Measurements from ENCODE around the gene IRF7. TPM values are rescaled to one million over a fixed set of nuclear protein-coding genes. Genes with fewer than 3 reads are reported as not detected.

IRF7 gene
- polyA plus RNA-seq (2013, experiment 1 of 2): 6.0 TPM
- polyA plus RNA-seq (2013, experiment 2 of 2): 4.6 TPM

GRCh38 chr11:615504-616319, at the start of gene IRF7:
TSS of gene IRF7 (minus strand) at chr11:615950. CDS start at chr11:615364, 586 bp downstream.
- no peaks in the 10 kb centered on the region for H3K27me3 ChIP-seq (ENCODE audit: insufficient read depth, low read length)
- peak within 1 kb of the TSS; percentile 84 for H3K27ac ChIP-seq (ENCODE audit: low read depth, low read length)
- peaks cover 34% of the 10 kb centered on the region for H3K36me3 ChIP-seq (ENCODE audit: insufficient read depth, low read length)
- peaks cover 2% of the 10 kb centered on the region; the same call in 1 of the 2 replicates for H3K4me1 ChIP-seq (ENCODE audit: insufficient read depth, low read length)
- no peaks in the 10 kb centered on the region for H3K9me3 ChIP-seq (ENCODE audit: insufficient read depth, low read depth, low read length)
- WGBS: 10% methylated on average over 66 of the region's 66 CpGs
- peak within 1 kb of the TSS; percentile 70 for H3K4me3 ChIP-seq (ENCODE audit: low read length)
- peak within 1 kb of the TSS; percentile 79 for H3K9ac ChIP-seq (ENCODE audit: low read depth, low read length)

DNA sequence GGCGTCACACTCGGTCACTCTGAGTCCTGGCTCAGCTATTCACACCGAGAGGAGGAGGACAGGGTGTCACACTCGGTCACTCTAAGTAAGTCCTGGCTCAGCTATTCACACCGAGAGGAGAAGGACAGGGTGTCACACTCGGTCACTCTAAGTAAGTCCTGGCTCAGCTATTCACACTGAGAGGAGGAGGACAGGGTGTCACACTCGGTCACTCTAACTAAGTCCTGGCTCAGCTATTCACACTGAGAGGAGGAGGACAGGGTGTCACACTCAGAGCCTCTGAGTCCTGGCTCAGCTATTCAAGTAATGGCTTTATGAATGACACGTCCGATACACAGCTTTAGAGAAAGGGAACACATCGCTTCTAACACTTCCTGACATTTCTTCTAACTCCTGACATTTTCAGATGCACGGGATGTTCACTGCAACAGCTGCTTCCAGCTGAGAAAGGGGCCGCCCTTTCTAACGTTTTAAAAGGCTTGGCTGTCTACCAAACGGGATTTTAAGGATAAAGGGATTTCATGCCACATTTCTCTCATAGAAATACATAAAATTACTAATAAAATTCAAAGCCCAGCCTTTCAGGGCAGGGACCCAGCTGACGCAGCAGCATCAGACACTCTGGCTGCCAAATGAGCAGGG, 49.4 kb upstream of the IRF7 start:
- Histone ChIP-seq H3K4me1 (ENCODE audit: insufficient read depth, low read length) (no peaks in the 10 kb centered on the region), H3K36me3 (ENCODE audit: insufficient read depth, low read length) (peaks cover 34% of the 10 kb centered on the region), H3K27ac (ENCODE audit: low read depth, low read length) (no peak overlapping the region), H3K9ac (ENCODE audit: low read depth, low read length) (no peak overlapping the region), H3K27me3 (ENCODE audit: insufficient read depth, low read length) (no peaks in the 10 kb centered on the region), H3K4me3 (ENCODE audit: low read length) (no peak overlapping the region), H3K9me3 (ENCODE audit: insufficient read depth, low read depth, low read length) (no peaks in the 10 kb centered on the region)
- WGBS: 97% methylated on average over 14 of the region's 15 CpGs

GRCh38 chr11:662689-663274, 47.0 kb upstream of the IRF7 start:
- H3K36me3 ChIP-seq (ENCODE audit: insufficient read depth, low read length): peaks cover 39% of the 10 kb centered on the region
- WGBS: 87% methylated on average over 15 of the region's 15 CpGs

GRCh38 chr11:660681-661444, 45.1 kb upstream of the IRF7 start:
- no peaks in the 10 kb centered on the region for H3K9me3 ChIP-seq (ENCODE audit: insufficient read depth, low read depth, low read length)
- no peak overlapping the region for H3K9ac ChIP-seq (ENCODE audit: low read depth, low read length)
- no peak overlapping the region for H3K4me3 ChIP-seq (ENCODE audit: low read length)
- no peaks in the 10 kb centered on the region for H3K27me3 ChIP-seq (ENCODE audit: insufficient read depth, low read length)
- no peaks in the 10 kb centered on the region for H3K4me1 ChIP-seq (ENCODE audit: insufficient read depth, low read length)
- no peak overlapping the region for H3K27ac ChIP-seq (ENCODE audit: low read depth, low read length)
- peaks cover 32% of the 10 kb centered on the region for H3K36me3 ChIP-seq (ENCODE audit: insufficient read depth, low read length)
- 93% methylated on average over 19 of the region's 19 CpGs for WGBS

More at GRCh38 chr11:662689-663274, 47.0 kb upstream of the IRF7 start:
- Histone ChIP-seq H3K9ac (ENCODE audit: low read depth, low read length) (no peak overlapping the region), H3K9me3 (ENCODE audit: insufficient read depth, low read depth, low read length) (no peaks in the 10 kb centered on the region), H3K27ac (ENCODE audit: low read depth, low read length) (no peak overlapping the region), H3K27me3 (ENCODE audit: insufficient read depth, low read length) (no peaks in the 10 kb centered on the region), H3K4me1 (ENCODE audit: insufficient read depth, low read length) (no peaks in the 10 kb centered on the region), H3K4me3 (ENCODE audit: low read length) (no peak overlapping the region)

GRCh38 chr11:660281-660680, 44.5 kb upstream of the IRF7 start:
- Histone ChIP-seq H3K9me3 (ENCODE audit: insufficient read depth, low read depth, low read length) (no peaks in the 10 kb centered on the region), H3K9ac (ENCODE audit: low read depth, low read length) (no peak overlapping the region), H3K27ac (ENCODE audit: low read depth, low read length) (no peak overlapping the region), H3K27me3 (ENCODE audit: insufficient read depth, low read length) (no peaks in the 10 kb centered on the region), H3K4me1 (ENCODE audit: insufficient read depth, low read length) (no peaks in the 10 kb centered on the region), H3K4me3 (ENCODE audit: low read length) (no peak overlapping the region), H3K36me3 (ENCODE audit: insufficient read depth, low read length) (peaks cover 27% of the 10 kb centered on the region)
- WGBS: 95% methylated on average over 19 of the region's 19 CpGs

GRCh38 chr11:659532-660085, 43.9 kb upstream of the IRF7 start:
- Histone ChIP-seq H3K27me3 (ENCODE audit: insufficient read depth, low read length) (no peaks in the 10 kb centered on the region), H3K36me3 (ENCODE audit: insufficient read depth, low read length) (peaks cover 27% of the 10 kb centered on the region), H3K9ac (ENCODE audit: low read depth, low read length) (peak overlapping the region; percentile 14; the same call in 1 of the 2 replicates), H3K4me1 (ENCODE audit: insufficient read depth, low read length) (no peaks in the 10 kb centered on the region), H3K27ac (ENCODE audit: low read depth, low read length) (no peak overlapping the region), H3K4me3 (ENCODE audit: low read length) (no peak overlapping the region), H3K9me3 (ENCODE audit: insufficient read depth, low read depth, low read length) (no peaks in the 10 kb centered on the region)
- WGBS: 92% methylated on average over 16 of the region's 16 CpGs

- no peaks in the 10 kb centered on the region for H3K27me3 ChIP-seq (ENCODE audit: insufficient read depth, low read length)
- H3K4me1 ChIP-seq (ENCODE audit: insufficient read depth, low read length): no peaks in the 10 kb centered on the region
- no peak overlapping the region for H3K9ac ChIP-seq (ENCODE audit: low read depth, low read length)
- no peaks in the 10 kb centered on the region for H3K9me3 ChIP-seq (ENCODE audit: insufficient read depth, low read depth, low read length)
- WGBS: 90% methylated on average over 14 of the region's 14 CpGs
- H3K27ac ChIP-seq (ENCODE audit: low read depth, low read length): no peak overlapping the region
- no peak overlapping the region for H3K4me3 ChIP-seq (ENCODE audit: low read length)
- peaks cover 26% of the 10 kb centered on the region for H3K36me3 ChIP-seq (ENCODE audit: insufficient read depth, low read length)
Observed at GRCh38 chr11:657691-658126, 42.0 kb upstream of the IRF7 start.

DNA sequence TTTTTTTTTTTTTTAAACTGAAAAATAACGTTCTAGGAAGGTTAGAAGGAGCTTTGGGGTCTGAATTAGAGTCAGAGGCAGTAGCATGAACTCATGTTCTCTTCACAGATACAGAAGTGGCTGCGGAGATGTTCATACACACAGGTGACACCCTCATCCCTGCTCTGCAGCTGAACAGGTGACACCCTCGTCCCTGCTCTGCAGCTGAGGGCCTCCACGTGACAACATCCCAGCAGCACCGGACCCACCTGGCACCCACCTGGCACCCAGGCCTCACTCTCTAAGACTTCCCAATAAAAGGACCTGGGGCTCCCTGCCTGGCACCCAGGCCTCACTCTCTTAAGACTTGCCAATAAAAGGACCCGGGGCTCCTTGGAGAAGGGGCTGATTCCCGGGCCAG, 41.1 kb upstream of the IRF7 start:
- Histone ChIP-seq H3K36me3 (ENCODE audit: insufficient read depth, low read length) (peaks cover 27% of the 10 kb centered on the region), H3K4me3 (ENCODE audit: low read length) (no peak overlapping the region), H3K27ac (ENCODE audit: low read depth, low read length) (no peak overlapping the region), H3K9me3 (ENCODE audit: insufficient read depth, low read depth, low read length) (no peaks in the 10 kb centered on the region), H3K4me1 (ENCODE audit: insufficient read depth, low read length) (no peaks in the 10 kb centered on the region), H3K27me3 (ENCODE audit: insufficient read depth, low read length) (no peaks in the 10 kb centered on the region), H3K9ac (ENCODE audit: low read depth, low read length) (no peak overlapping the region)
- 94% methylated on average over 7 of the region's 7 CpGs for WGBS

DNA sequence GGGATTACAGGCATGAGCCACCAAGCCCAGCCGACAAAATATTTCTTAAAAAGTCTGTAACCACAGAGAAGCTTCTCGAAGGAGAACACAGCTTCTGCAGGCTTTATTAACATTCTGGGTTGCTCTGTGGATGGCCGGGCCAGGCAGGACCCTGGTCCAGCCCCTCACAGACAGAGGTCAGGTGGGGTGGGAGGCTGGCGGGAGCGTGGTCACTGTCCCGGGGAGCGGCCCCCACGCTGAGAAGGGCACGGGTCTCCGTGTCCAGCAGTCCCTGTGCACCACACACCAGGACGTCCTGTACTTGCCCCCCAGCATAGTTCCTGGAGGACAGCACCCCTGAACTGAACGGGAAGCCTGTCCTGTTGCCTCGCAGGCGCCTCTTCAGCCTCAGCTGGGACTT, 40.7 kb upstream of the IRF7 start:
- H3K36me3 ChIP-seq (ENCODE audit: insufficient read depth, low read length): peaks cover 27% of the 10 kb centered on the region

DNA sequence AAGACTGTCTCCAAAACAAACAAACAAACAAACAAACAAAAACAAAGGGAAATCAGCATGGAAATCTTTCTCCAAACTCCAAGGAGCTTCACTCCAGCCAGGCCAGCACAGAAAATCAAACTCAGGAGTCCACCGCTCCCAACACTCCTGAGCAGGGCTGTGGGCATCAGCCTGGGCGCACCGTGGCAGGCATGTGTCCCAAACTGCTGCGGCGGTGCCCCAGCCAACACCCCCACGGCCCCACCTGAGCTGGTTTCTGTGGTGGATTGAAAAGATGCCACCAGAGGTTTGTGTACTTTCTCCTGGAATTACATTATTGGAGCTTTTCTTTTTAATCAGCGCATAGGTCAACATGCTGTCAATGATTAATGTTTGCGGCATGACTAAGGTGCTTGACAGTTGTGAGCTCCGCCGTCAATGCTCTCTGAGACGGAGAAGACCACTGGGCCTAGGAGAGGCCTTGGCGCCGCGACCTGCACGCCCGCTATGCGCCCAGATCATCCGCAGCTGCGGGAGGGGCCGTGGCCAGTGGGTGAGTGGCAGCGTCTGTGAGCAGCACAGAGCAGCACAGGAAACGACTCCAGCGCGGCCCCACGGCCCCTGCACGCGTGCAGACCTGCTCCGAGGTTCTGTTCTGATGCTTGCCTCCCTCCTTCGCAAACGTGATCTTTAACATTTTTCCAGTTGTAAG, 39.4 kb upstream of the IRF7 start:
- 95% methylated on average over 30 of the region's 30 CpGs for WGBS
- Histone ChIP-seq H3K9ac (ENCODE audit: low read depth, low read length) (no peak overlapping the region), H3K4me1 (ENCODE audit: insufficient read depth, low read length) (no peaks in the 10 kb centered on the region), H3K27ac (ENCODE audit: low read depth, low read length) (no peak overlapping the region), H3K27me3 (ENCODE audit: insufficient read depth, low read length) (no peaks in the 10 kb centered on the region), H3K9me3 (ENCODE audit: insufficient read depth, low read depth, low read length) (no peaks in the 10 kb centered on the region), H3K36me3 (ENCODE audit: insufficient read depth, low read length) (peaks cover 35% of the 10 kb centered on the region), H3K4me3 (ENCODE audit: low read length) (no peak overlapping the region)

More for the DNA sequence above, 40.7 kb upstream of the IRF7 start:
- Histone ChIP-seq H3K27me3 (ENCODE audit: insufficient read depth, low read length) (no peaks in the 10 kb centered on the region), H3K4me1 (ENCODE audit: insufficient read depth, low read length) (no peaks in the 10 kb centered on the region), H3K9me3 (ENCODE audit: insufficient read depth, low read depth, low read length) (no peaks in the 10 kb centered on the region), H3K9ac (ENCODE audit: low read depth, low read length) (no peak overlapping the region), H3K27ac (ENCODE audit: low read depth, low read length) (no peak overlapping the region), H3K4me3 (ENCODE audit: low read length) (no peak overlapping the region)
- 95% methylated on average over 14 of the region's 14 CpGs for WGBS

Data from HUES64 (cell line).